GM19468 (cell line): Measurements from ENCODE around the gene SRPRB.

Experiments
- ATAC-seq: cut with Tn5 transposase; IDR thresholded peaks from one replicate; pipeline ENCODE4 v1.9.1; 2021; ENCODE audit warnings: mild to moderate bottlenecking, moderate library complexity, moderate number of reproducible peaks; ENCODE audit not compliant: unreplicated experiment; ENCODE audit errors: extremely low read depth

SRPRB gene

GRCh38 chr3:133838916-133839800 is 33.5 kb downstream of the SRPRB start:
- ATAC-seq = no peak

GRCh38 chr3:133840055-133840737 is 34.6 kb downstream of the SRPRB start:
- ATAC-seq = no peak

GRCh38 chr3:133840767-133841166 is 35.2 kb downstream of the SRPRB start:
- no peak for ATAC-seq

GRCh38 chr3:133841196-133841595 is 35.6 kb downstream of the SRPRB start:
- ATAC-seq = no peak

GRCh38 chr3:133842158-133842557 is 36.5 kb downstream of the SRPRB start:
- no peak for ATAC-seq

GRCh38 chr3:133843634-133844033 is 38.0 kb downstream of the SRPRB start:
- no peak for ATAC-seq

GRCh38 chr3:133845127-133845526 is 39.5 kb downstream of the SRPRB start:
- no peak for ATAC-seq

GRCh38 chr3:133849346-133849745 is 43.7 kb downstream of the SRPRB start:
- ATAC-seq = no peak

GRCh38 chr3:133850034-133850433 is 44.4 kb downstream of the SRPRB start:
- no peak for ATAC-seq

GRCh38 chr3:133851266-133851906 is 45.8 kb downstream of the SRPRB start:
- ATAC-seq = no peak

GRCh38 chr3:133851931-133852330 is 46.3 kb downstream of the SRPRB start:
- ATAC-seq = no peak

GRCh38 chr3:133853063-133853924 is 47.7 kb downstream of the SRPRB start:
- ATAC-seq = no peak

- no peak for ATAC-seq
Observed at GRCh38 chr3:133853925-133854227, 48.3 kb downstream of the SRPRB start.

- ATAC-seq = no peak
Observed at GRCh38 chr3:133854264-133855001, 48.8 kb downstream of the SRPRB start.

GRCh38 chr3:133855002-133855370 is 49.4 kb downstream of the SRPRB start:
- no peak for ATAC-seq

GRCh38 chr3:133855772-133856171 is 50.2 kb downstream of the SRPRB start:
- no peak for ATAC-seq

GRCh38 chr3:133856316-133856715 is 50.7 kb downstream of the SRPRB start:
- ATAC-seq = no peak

GRCh38 chr3:133857767-133858166 is 52.2 kb downstream of the SRPRB start:
- ATAC-seq = no peak

- no peak for ATAC-seq
Observed at GRCh38 chr3:133859381-133860234, 54.0 kb downstream of the SRPRB start.
